Hematopoietic multipotent progenitor cell treated with erythropoietin and hydrocortisone succinate and interleukin-3 and kit ligand, for 4 days (in vitro differentiated cells): ENCODE measurements around the gene ENAH.
"Not testable (repeated sequence)": the region's sequence is repeated elsewhere in the genome, so short reads cannot be mapped to it uniquely, and the experiment has no call there.

Source experiments
- DNase-seq: peaks from one replicate; pipeline ENCODE4 v3.0.0-alpha.2; 2015

ENAH gene

DNA sequence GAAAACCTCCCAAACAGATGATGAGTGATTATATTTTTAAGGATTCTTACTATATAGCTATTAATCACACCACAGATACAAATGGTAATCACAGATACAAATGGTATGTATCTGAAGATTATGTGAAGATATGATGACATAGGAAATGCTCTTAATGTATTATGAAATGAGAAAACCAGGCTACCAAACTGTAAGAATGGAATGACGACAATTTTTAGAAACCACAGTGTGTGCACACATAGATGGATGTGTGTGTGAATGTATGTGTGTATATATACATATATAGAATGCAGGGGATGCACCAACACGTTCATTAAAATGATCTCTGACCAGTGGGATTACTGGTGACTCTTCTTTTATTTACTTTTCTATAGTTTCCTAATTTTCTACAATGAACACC, 21.5 kb upstream of the ENAH start:
- DNase-seq: no peak

DNA sequence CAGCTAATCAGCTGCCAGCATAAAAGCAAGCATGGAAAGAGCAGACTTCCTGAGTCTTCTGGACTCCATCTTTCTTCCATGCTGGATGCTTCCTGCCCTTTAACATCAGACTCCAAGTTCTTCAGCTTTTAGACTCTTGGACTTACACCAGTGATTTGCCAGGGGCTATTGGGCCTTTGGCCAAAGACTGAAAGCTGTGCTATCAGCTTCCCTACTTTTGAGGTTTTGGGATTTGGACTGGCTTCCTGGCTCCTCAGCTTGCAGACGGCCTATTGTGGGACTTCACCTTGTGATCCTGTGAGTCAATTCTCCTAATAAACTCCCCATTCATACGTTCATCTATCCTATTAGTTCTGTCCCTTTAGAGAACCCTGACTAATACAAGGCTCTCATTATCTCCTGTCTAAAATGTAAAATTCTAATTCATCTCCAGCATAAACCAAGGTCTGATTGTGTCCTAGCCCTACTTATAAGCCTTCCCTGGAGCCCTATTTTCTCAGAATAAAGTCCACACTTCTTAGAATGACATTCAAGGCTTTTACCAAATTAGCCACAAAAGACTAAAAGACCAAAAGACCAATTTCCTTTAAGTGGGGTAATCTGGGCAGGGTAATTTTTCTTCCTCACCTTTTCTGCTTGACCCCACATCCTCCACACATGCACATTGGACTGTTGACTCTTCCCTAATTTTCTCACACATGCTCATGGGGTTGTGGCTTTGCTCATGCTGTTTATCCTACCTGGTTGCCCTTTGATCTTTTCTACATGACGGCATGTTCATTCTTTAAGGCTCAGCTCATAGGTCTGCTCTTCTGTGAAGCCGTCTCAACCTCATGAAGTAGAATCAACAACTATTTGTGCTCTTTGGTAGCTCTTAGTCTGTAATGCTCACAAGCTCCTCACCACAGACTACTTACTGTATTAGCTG, 18.1 kb upstream of the ENAH start:
- no peak for DNase-seq

DNA sequence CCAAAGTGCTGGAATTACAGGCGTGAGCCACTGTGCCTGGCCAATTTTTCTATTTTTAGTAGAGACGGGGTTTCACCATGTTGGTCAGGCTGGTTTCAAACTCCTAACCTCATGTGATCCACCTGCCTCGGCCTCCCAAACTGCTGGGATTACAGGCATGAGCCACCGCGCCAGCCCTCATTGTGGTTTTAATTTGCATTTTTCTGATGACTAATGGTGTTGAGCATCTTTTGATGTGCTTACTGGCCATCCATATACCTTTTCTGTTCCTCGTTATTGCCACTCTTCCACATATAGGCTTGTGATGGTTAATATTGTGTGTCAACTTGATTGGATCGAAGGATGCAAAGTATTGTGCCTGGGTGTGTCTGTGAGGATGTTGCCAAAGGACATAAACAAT, 17.4 kb upstream of the ENAH start:
- DNase-seq: no peak

DNA sequence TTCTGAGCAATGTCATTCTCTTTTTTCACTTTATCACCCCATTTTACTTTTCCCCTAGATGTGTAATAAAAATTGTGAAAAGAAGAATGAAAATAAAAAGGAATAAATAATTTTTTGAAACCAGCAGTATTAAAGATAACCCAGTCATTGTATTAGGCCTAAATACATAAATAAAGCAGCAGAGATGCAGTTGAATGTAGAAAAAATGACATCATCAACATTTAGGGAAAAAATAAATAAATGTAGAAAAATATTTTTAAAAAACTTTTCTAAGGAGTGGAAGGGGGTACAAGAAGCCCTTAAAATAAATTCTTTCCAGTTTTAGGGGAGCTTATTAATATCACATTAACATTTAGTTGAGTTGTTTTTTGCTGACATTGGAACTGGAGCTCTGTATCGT, 15.3 kb upstream of the ENAH start:
- DNase-seq: no peak

DNA sequence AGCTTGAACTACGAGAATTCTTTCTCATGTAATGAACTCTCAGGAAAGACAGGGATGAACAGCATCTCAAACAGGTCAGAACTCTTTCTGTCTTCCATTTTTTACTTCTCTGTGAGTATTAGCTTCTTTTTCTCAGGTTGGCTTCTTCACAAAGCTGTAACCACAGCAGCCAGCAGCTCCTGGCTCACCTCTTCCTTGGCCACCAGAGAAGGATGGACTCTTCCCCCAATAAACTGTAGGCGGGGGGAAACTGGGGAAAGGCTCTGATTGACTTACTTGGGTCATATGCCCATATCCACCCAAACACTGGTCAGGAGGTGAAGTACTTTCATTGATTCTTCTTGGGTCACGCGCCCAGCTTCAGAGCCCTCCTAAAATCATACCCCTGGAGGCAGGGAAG, 14.4 kb upstream of the ENAH start:
- DNase-seq: no peak

DNA sequence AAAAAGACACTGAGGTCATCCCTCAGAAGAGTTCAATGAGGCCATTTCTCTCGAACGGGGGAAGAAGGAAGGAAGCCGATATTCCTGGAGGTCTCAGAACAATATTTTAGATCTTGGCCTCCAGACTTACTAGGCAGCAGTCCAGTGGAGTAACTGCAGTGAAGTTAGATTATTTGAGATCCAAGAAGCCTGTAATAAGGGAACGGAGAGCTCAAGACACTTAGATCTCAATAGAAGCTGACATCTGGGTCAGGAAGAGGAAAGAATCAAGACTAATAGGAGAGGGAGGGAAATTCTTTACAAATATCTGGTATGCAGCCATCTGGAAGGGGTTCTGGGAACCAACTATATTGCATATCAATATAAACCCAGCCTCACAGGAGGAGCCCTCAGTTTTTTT, 13.6 kb upstream of the ENAH start:
- no peak for DNase-seq

DNA sequence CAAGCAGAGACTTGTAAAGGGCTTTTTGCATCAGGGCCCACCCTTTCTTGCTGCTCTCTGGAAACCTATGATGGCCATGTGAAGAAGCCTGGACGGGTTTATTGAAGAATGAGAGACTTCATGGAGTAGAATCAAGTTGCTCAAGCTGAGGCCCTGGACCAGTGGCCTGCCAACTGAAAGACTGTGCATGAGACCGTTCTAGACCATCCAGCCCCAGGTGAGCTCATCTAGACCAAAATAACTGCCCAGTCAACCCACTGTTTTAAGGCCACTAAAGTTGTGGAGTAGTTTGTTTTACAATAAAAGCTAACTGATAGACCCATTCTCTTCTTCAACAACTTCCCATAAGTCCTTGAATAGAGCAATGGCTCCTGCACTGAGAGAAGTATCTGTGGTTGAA, 11.8 kb upstream of the ENAH start:
- DNase-seq: no peak

DNA sequence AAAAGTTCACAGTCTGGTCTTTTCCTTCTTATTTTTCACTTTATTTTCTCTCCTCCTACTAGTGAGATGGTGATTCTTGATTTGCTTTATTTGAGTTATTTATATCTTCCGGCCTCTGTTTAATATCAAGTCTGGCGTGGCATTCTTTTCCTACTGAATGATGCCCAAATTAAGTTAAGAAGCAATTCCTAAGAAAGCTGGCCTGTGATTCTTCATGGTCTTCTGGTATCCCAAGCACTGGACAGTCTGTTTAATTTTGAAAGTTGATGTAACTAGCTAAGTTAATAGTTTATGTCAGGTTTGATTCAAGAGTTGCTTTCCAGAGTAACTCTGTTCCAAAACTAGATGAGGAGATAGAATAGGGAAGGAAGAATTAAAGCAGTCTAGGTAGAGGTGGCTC, 9.2 kb upstream of the ENAH start:
- no peak for DNase-seq

DNA sequence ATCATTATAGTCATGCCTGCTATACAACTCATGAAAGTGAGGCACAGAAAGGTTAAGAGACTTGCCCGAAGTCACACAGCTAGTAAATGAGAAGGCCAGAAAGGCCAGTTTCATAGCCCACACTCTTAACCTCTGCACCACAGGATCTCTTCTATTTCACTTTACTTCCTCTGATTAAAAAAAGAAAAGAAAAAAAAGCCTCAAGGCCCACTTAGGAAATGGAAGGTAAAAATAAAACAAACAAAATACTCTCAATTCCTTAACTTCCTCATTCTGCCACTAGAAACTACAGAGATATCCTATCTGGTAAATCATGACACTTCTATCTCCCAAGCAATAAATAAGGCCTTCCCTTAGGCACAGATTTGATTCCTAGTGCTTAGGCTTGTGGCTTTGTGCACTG, 7.6 kb upstream of the ENAH start:
- peak; percentile 26 for DNase-seq

DNA sequence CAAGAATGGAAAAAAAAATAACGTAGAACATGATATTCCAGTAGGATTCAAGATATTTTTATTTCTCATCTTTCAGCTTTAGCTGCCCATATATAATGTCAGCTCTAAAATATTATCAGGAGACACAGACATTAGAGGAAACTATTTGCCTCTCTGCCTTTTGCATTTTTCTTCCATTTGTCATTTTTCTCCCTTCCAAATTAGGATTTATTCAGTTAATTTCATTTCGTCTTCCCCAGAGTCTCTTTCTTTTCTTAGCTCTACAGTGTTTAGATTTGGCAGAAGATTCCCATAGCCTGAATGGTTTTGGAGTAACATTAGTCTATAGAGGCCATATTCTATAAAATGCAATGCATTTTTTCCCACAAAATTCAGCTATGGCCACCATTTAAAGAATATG, 5.1 kb upstream of the ENAH start:
- DNase-seq: no peak

DNA sequence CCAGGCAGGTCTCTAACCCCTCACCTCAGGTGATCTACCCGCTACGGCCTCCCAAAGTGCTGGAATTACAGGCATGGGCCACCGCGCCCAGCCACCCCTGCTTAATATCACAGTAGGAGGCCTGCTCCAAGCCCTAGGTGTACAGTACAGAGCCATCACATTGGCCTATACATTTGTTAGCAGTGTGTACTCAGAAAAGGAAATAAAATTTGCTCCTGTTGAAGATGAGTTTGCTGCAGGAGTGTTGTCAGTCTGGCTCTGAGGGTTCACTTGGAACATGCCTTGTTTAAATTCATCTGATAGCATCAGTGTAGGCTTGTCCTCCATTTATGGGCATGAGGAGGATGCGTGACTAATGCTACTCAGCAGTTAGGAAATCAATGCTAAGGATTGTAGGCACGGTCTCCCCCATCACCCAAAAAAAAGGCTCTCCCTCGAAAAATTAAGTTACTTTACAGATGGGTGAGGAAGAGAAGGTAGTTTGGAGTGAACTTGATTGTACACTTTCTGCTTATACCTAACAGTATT, 4.6 kb upstream of the ENAH start:
- no peak for DNase-seq

DNA sequence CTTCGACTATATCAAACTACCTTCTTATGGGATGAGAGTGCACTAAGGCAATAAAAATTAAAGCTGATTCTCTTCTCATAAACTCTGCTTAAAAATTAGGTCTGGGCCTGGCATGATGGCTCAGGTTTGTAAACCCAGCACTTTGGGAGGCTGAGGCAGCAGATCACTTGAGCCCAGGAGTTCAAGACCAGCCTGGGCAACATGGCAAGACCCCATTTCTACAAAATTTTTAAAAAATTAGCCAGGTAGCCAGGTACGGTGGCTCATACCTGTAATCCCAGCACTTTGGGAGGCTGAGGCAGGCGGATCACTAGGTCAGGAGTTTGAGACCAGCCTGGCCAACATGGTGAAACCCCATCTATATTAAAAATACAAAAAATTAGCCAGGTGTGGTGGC, 3.3 kb upstream of the ENAH start:
- not testable (repeated sequence) for DNase-seq

DNA sequence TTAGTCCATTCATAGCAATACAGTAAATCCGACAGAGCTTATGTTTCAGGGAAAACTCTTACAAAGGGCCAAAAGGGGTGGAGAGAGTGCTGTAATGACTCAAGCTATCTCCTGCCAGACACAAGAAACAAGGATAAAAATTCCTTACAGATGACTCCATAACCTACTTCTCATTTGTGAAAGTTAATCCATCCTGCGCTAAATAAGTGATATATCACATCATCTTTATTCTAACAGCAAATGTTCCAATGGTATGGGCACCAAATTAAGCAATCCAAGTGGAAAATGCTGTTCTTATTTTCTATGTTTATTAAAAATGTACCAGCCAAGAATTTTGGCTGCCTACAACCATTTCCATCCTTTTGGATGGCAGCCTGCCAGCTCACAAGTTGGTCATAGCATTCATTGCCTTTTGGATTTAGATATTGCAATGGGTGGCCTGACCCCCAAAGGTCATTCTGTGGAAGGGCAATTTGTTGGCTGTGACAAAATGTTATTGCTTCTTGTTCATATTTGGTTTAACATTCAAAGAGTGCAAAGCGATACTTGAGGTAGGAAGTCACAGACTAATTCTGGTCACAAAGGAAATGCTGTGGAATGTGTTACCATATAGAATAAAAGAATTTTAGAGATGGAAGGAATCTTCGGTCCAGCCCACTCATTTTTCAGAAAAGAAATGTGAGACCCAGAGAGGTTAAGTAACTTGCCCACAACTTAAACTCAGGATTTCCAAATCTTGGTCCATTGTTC, 2.8 kb upstream of the ENAH start:
- peak; percentile 74 for DNase-seq

DNA sequence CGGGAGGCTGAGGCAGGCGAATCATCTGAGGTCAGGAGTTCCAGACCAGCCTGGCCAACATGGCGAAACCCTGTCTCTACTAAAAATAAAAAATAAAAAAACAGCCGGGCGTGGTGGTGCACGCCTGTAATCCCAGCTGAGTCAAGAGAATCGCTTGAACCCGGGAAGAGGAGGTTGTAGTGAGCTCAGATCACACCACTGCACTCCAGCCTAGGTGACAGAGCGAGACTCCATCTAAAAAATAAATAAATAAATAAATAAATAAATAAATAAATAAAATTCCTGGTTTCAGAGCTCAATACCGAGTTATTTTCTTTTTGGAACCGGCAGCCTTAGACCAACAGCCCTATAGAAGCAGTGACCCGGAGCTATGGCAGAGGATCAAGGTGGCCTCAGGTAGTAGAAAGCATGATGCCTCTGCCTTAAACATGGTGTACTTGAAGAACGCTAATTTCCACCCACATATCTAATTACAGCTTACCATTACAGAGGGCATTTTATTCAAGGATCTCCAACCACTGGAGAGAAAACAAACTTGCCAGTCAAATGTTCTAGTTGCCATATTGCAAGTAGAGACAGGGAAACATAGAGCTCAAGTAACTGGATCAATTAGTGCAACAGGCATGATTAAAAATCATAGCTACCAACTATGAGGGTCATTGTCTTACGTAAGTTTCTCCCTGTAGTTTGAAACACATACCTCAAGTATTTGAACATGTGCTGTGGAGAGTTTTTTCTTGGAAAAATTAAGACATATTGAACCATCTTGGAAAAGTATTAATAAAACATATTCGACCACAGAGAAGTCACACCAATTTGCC, 2.0 kb upstream of the ENAH start:
- no peak for DNase-seq

DNA sequence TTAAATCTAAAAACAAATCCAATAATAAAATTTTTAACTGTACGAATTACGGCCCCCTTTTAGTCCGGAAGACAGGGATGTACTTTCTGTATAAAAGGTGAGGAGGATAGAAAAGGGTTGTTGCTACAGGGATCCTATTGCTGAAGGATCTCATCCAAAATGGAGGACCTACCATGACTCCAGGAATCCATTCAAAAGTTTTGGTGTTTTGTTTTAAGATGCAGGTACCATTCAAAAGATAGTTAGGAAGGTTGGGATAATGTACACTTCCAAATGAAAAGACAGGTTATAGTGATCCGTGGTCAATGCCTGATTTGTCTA, 1.3 kb upstream of the ENAH start:
- no peak for DNase-seq

DNA sequence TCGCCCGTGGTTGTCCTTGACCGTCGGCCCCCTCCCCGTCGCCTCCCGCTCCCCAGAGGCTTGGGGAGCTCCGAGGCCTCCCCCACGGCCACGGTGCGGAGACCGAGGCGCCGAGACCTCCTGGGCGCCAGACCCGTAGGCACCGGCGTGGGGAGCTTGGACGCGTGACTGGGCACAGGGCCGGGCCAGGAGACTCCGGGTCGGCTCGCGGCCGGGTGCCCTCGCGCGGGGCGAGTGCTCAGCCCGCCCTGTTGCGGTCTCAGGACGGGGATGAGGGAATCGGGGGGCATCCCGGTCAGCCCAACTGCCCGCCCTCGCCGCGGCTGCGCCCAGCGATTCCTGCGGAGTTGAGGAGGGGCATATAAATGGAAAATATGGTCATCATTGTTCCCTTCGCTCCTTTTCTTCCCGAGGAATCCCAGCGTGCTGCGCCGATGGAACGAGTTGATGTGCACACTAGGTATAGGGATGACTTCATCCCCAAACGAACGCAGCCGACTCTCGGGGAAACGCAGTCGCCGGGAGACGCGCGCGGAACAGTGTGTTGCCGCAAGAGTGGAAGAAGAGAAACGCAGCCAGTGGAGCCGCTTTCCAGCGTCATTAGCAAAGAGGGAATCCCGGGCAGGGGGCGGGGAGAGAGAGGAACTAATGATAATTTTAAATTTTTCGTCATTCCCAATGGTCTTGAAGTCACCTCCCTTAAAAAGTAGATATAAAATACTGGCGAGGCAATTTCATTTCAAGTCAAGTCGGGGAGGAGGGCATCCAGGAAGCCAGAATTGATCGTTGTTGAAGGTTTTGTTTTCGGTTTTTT, 747 bp upstream of the ENAH start:
- peak; percentile 29 for DNase-seq

DNA sequence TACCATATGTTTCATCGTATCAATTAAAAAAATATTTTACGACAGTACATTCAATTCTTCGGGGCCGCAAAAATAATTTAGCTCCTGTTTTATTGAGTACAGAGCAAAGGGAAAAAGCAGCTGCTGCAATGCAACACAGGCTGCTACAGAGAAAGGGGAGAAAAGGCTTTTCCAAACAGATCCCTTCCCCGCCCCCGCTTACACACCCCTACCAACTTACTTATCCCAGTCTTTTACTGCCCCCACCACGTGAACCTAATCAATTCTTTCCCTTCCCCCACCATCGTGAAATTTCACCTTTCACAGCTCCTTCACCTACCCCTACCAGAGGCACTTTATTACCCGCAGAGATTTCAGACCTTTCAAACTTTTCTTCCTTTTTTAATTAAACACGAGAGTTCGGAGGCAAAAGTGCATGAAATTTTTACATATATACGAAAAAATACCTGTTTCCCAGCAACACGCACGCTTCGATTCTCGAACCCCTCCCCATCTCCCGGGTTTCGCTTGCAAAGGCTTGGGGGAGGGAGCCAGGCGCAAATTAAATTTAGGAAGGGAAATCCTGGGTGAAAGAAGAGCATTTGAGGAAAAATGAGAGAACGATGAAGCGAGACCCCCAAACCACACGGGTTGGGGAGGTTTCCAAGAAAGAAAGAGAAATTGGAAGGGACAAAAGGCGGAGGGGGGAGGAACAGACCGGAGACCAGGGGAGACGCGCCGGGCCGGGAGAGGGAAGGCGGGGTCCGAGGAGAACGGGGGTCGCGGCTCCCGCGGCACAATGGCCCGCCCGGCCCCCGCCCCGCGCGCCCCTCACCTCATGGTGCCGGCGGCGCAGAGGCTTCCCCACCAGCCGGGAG, 823 bp downstream of the ENAH start:
- DNase-seq: peak; percentile 10

DNA sequence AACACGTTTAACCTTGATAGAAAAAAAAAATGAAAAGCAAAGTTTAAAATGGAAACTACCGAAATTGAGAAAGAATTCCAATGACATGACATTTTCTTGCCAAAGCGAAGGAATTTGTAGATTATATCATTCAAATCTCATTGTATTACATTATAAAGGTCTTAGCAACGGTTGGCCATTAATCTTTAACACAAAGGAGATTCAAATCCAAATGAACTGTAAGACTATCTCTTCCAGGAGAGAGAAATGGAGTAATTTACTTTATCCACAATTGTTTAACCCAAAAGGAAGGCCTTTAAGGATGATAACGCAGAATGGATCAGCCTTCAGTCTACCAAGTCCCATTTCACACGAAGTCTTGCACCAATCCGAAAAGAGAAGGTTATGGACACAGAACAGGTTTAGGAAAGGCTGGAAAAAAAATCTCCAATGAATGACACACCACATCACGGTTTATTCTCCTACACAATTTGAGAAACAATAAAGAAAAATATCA, 1.5 kb downstream of the ENAH start:
- DNase-seq: no peak

DNA sequence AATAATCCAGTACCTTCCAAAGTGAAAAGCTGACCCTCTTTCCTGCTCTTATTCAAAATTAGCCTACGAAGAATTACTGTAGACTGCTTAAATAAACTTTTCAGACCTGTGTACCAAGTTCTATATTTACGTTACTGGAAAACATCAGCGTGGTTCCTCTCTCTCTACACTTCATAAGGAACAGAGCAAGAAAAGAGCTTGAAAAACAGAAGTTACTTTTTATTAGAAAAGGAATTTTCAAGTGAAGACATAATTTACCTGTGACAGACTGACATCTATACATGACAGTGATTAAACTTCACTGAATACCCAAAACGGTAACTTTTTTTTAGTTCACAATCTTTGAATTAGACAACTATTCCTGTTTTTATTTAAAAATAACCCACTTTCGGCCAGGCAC, 2.7 kb downstream of the ENAH start:
- no peak for DNase-seq

DNA sequence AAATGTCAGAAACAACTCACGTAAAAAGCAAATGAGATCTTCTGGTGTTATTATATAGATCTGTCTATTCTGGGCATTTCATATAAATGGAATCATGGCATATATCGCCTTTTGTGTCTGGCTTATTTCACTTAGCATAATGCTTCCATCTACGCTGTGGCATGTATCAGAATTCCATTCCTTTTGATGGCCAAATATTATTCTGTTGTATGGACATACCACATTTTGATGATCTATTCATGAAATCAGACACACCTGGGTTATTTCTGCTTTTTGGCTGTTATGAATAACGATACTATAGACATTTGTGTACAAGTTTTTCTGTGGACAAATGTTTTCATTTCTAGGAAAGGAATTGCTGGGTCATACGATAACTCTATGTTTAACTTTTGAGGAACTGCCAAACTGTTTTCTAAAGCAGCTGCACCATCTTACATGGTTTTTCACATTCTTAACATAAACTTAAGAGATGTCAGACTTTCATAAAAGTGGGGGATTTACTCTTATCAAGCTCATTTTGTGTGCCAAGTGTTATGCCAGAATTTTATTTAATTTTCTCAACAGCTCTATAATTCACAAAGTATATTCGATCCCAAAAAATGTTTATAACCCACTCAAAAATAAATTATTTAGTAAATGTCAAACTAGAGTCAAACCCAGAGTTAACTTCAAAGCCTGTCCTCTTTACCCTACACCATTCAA, 7.6 kb downstream of the ENAH start:
- no peak for DNase-seq

DNA sequence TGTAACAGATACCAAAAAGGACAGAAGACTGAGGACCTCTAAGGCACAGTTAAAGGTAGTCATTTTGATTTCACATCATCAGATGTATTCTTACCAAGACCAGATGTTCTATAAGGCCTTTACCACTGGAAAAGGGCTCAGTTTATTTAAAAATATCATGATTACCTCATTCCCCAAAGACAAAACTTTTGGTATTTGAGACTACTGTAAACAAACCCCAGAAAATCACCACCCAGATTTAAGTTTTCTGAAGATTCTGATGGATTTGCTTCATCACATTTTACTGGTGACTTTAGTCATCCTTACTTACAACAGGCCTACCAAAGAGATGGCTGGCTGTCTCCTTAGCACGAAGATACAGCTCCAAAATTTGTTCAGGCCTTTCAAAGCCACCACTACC, 8.3 kb downstream of the ENAH start:
- no peak for DNase-seq
